ENCODE results near the gene MEIOSIN. TPM values are rescaled to one million over a fixed set of nuclear protein-coding genes. Genes with fewer than 3 reads are reported as not detected.
"Not testable (repeated sequence)": the region's sequence is repeated elsewhere in the genome, so short reads cannot be mapped to it uniquely, and the experiment has no call there.

MEIOSIN gene
- not detected in 2 replicates for total RNA-seq (2014; rRNA removed; shearing (Covaris generic))

GRCh38 chr19:45733160-45733810, at the start of gene MEIOSIN:
Gene MEIOSIN, plus strand, starts transcription at chr19:45733439. Its CDS starts 1,938 bp downstream, at chr19:45735377.
- no peak within 1 kb of the TSS for H3K4me3 ChIP-seq (ENCODE audit: insufficient read depth, low read depth, low read length)
- no peaks in the 10 kb centered on the region for H3K27me3 ChIP-seq (ENCODE audit: control insufficient read depth, insufficient read depth, low read length)
- H3K36me3 ChIP-seq (replicated peaks; ENCODE audit: control insufficient read depth, insufficient read depth, low read length), result no peaks in the 10 kb centered on the region
- peak; percentile 38 for DNase-seq

- peaks cover 22% of the 10 kb centered on the region for H3K36me3 ChIP-seq (replicated peaks; ENCODE audit: control insufficient read depth, insufficient read depth, low read length)
- not testable (repeated sequence) for DNase-seq; H3K27me3 ChIP-seq (ENCODE audit: control insufficient read depth, insufficient read depth, low read length)
Observed at GRCh38 chr19:45685045-45685444, 48.2 kb upstream of the MEIOSIN start.

GRCh38 chr19:45687599-45687998, 45.6 kb upstream of the MEIOSIN start:
- Histone ChIP-seq H3K27me3 (ENCODE audit: control insufficient read depth, insufficient read depth, low read length) (no peaks in the 10 kb centered on the region), H3K36me3 (replicated peaks; ENCODE audit: control insufficient read depth, insufficient read depth, low read length) (peaks cover 22% of the 10 kb centered on the region), H3K4me3 (ENCODE audit: insufficient read depth, low read depth, low read length) (no peak overlapping the region)
- no peak for DNase-seq

More at GRCh38 chr19:45685045-45685444, 48.2 kb upstream of the MEIOSIN start:
- not testable (repeated sequence) for H3K4me3 ChIP-seq (ENCODE audit: insufficient read depth, low read depth, low read length)

- Histone ChIP-seq H3K27me3 (ENCODE audit: control insufficient read depth, insufficient read depth, low read length) (no peaks in the 10 kb centered on the region), H3K4me3 (ENCODE audit: insufficient read depth, low read depth, low read length) (peak within 1 kb of the TSS; percentile 92), H3K36me3 (replicated peaks; ENCODE audit: control insufficient read depth, insufficient read depth, low read length) (peaks cover 29% of the 10 kb centered on the region)
- peak; percentile 94 for DNase-seq
Observed at GRCh38 chr19:45691516-45692186, 41.6 kb upstream of the MEIOSIN start, which contains the start of gene SNRPD2. Gene SNRPD2, minus strand, starts transcription at chr19:45691953. Its CDS starts 65 bp downstream, at chr19:45691888.

- Histone ChIP-seq H3K27me3 (ENCODE audit: control insufficient read depth, insufficient read depth, low read length) (no peaks in the 10 kb centered on the region), H3K36me3 (replicated peaks; ENCODE audit: control insufficient read depth, insufficient read depth, low read length) (peaks cover 28% of the 10 kb centered on the region), H3K4me3 (ENCODE audit: insufficient read depth, low read depth, low read length) (peak within 1 kb of the TSS; percentile 92)
- DNase-seq, result peak; percentile 97
Observed at GRCh38 chr19:45692187-45693105, 40.8 kb upstream of the MEIOSIN start, which contains the start of gene QPCTL. Gene QPCTL, plus strand, starts transcription at chr19:45692666. Its CDS starts 38 bp downstream, at chr19:45692704.

GRCh38 chr19:45693106-45693788, 40.0 kb upstream of the MEIOSIN start:
- Histone ChIP-seq H3K27me3 (ENCODE audit: control insufficient read depth, insufficient read depth, low read length) (no peaks in the 10 kb centered on the region), H3K36me3 (replicated peaks; ENCODE audit: control insufficient read depth, insufficient read depth, low read length) (peaks cover 23% of the 10 kb centered on the region), H3K4me3 (ENCODE audit: insufficient read depth, low read depth, low read length) (peak overlapping the region; percentile 92)
- DNase-seq, result peak; percentile 91

- DNase-seq, result no peak
- H3K27me3 ChIP-seq (ENCODE audit: control insufficient read depth, insufficient read depth, low read length), result no peaks in the 10 kb centered on the region
- H3K36me3 ChIP-seq (replicated peaks; ENCODE audit: control insufficient read depth, insufficient read depth, low read length), result peaks cover 20% of the 10 kb centered on the region
- H3K4me3 ChIP-seq (ENCODE audit: insufficient read depth, low read depth, low read length), result no peak overlapping the region
Observed at GRCh38 chr19:45701676-45702075, 31.6 kb upstream of the MEIOSIN start.

GRCh38 chr19:45705115-45705514, 28.1 kb upstream of the MEIOSIN start:
- no peaks in the 10 kb centered on the region for H3K27me3 ChIP-seq (ENCODE audit: control insufficient read depth, insufficient read depth, low read length)
- DNase-seq, result no peak

GRCh38 chr19:45705710-45706415, 27.4 kb upstream of the MEIOSIN start:
- no peak for DNase-seq
- Histone ChIP-seq H3K27me3 (ENCODE audit: control insufficient read depth, insufficient read depth, low read length) (no peaks in the 10 kb centered on the region), H3K36me3 (replicated peaks; ENCODE audit: control insufficient read depth, insufficient read depth, low read length) (peaks cover 11% of the 10 kb centered on the region), H3K4me3 (ENCODE audit: insufficient read depth, low read depth, low read length) (no peak overlapping the region)

More at GRCh38 chr19:45705115-45705514, 28.1 kb upstream of the MEIOSIN start:
- H3K36me3 ChIP-seq (replicated peaks; ENCODE audit: control insufficient read depth, insufficient read depth, low read length), result peaks cover 12% of the 10 kb centered on the region
- no peak overlapping the region for H3K4me3 ChIP-seq (ENCODE audit: insufficient read depth, low read depth, low read length)

GRCh38 chr19:45710356-45711130, 22.7 kb upstream of the MEIOSIN start:
- Histone ChIP-seq H3K27me3 (ENCODE audit: control insufficient read depth, insufficient read depth, low read length) (no peaks in the 10 kb centered on the region), H3K36me3 (replicated peaks; ENCODE audit: control insufficient read depth, insufficient read depth, low read length) (no peaks in the 10 kb centered on the region), H3K4me3 (ENCODE audit: insufficient read depth, low read depth, low read length) (no peak overlapping the region)
- no peak for DNase-seq

- DNase-seq, result peak; percentile 65
- Histone ChIP-seq H3K4me3 (ENCODE audit: insufficient read depth, low read depth, low read length) (no peak overlapping the region), H3K27me3 (ENCODE audit: control insufficient read depth, insufficient read depth, low read length) (no peaks in the 10 kb centered on the region), H3K36me3 (replicated peaks; ENCODE audit: control insufficient read depth, insufficient read depth, low read length) (no peaks in the 10 kb centered on the region)
Observed at GRCh38 chr19:45711851-45712698, 21.2 kb upstream of the MEIOSIN start.

- no peaks in the 10 kb centered on the region for H3K27me3 ChIP-seq (ENCODE audit: control insufficient read depth, insufficient read depth, low read length)
- H3K36me3 ChIP-seq (replicated peaks; ENCODE audit: control insufficient read depth, insufficient read depth, low read length), result no peaks in the 10 kb centered on the region
- peak; percentile 50 for DNase-seq
- H3K4me3 ChIP-seq (ENCODE audit: insufficient read depth, low read depth, low read length), result no peak overlapping the region
Observed at GRCh38 chr19:45712699-45713067, 20.6 kb upstream of the MEIOSIN start.

Measured in H7 (cell line).